HepG2 (cell line): ENCODE measurements around the gene OIT3. TPM values are rescaled to one million over a fixed set of nuclear protein-coding genes. Genes with fewer than 3 reads are reported as not detected.
A peak's percentile ranks its signal among the peaks of the same experiment; 100 is the strongest.

Experiments used
- ATAC-seq: fragments of 200-7000 bp; cut with Tn5 transposase; 3 replicates; pipeline ENCODE4 v1.9.1; 2020; ENCODE audit warnings: mild to moderate bottlenecking, moderate library complexity
- BruUV-seq: library from RNA; stranded (reverse); fragments of 400-500 nt; replicated peaks from 2 replicates; lab custom pipeline; 2021; lab: Mats Ljungman, UMichigan
- CTCF ChIA-PET: fragments of 300-600 bp; formaldehyde crosslinking; extraction: SDS; loops from one replicate; lab custom pipeline; 2021; ENCODE audit warnings: low total read pairs, inconsistent platforms, low intra/inter-chr PET ratio; lab: Yijun Ruan, JAX
- POLR2A ChIA-PET: fragments of 350-600 bp; sonication (Branson Sonifier 250); formaldehyde crosslinking; loops from one replicate; lab custom pipeline; 2020; ENCODE audit warnings: antibody characterized with exemption, inconsistent platforms; lab: Yijun Ruan, JAX
- DNase-seq: peaks from one replicate; pipeline ENCODE4 v3.0.0-alpha.2; 2015; ENCODE audit warnings: low spot score
- FAIRE-seq: peaks from 3 replicates; lab custom pipeline; 2011; peaks lifted over from hg19 to GRCh38; lab: Jason Lieb, UNC
- H2AFZ ChIP-seq: one replicate; pipeline ENCODE4 v1.6.1; 2011; ENCODE audit warnings: low read length, inconsistent platforms
- H3K27ac ChIP-seq: fragments of 300-600 bp; 3 replicates; pipeline ENCODE4 v1.8.0; 2011; ENCODE audit warnings: mixed run types, mild to moderate bottlenecking, mixed read lengths, low read length, inconsistent platforms; ENCODE audit not compliant: insufficient read depth; ENCODE audit errors: extremely low read length
- H3K27me3 ChIP-seq, 2 experiments: fragments of 200-600 bp in 1 of 2; 2 replicates in 1 of 2; 3 replicates in 1 of 2; pipeline versions ENCODE4 v1.6.0 to v1.8.0; 2011; ENCODE audit warnings: low read length in 2 of 2, mild to moderate bottlenecking in 2 of 2, moderate library complexity in 2 of 2, inconsistent platforms in 1 of 2; ENCODE audit not compliant: insufficient read depth in 2 of 2, control insufficient read depth in 1 of 2
- H3K36me3 ChIP-seq, 2 experiments: fragments of 200-600 bp in 1 of 2; replicated peaks in 1 of 2; 2 replicates in 1 of 2; 3 replicates in 1 of 2; pipeline versions ENCODE4 v1.5.1 to v1.8.0; 2011; ENCODE audit warnings: low read length in 2 of 2, inconsistent platforms in 1 of 2; ENCODE audit not compliant: insufficient read depth in 2 of 2, control insufficient read depth in 1 of 2
- H3K4me1 ChIP-seq: 2 replicates; pipeline ENCODE4 v1.5.1; 2012; ENCODE audit warnings: low read length, inconsistent platforms; ENCODE audit not compliant: insufficient read depth
- H3K4me2 ChIP-seq: 2 replicates; pipeline ENCODE4 v1.6.0; 2011; ENCODE audit warnings: low read depth, low read length, inconsistent platforms
- H3K4me3 ChIP-seq, 3 experiments: fragments of 200-600 bp in 1 of 3; sonication (generic), shearing (Covaris generic) in 1 of 3; replicated peaks in 1 of 3; 2 replicates each; pipeline ENCODE4 v1.5.1; 2011 to 2016; ENCODE audit warnings: low read length in 3 of 3, inconsistent platforms in 2 of 3, low read depth in 2 of 3, mild to moderate bottlenecking in 2 of 3, control low read depth in 1 of 3, mixed read lengths in 1 of 3; ENCODE audit not compliant: insufficient read depth in 1 of 3
- H3K79me2 ChIP-seq: one replicate; pipeline ENCODE4 v1.6.1; 2011; ENCODE audit warnings: low read length, inconsistent platforms; ENCODE audit not compliant: insufficient read depth
- H3K9ac ChIP-seq: 2 replicates; pipeline ENCODE4 v1.6.0; 2011; ENCODE audit warnings: mild to moderate bottlenecking, low read depth, low read length, inconsistent platforms; ENCODE audit not compliant: insufficient read depth
- H3K9me3 ChIP-seq: 2 replicates; pipeline ENCODE4 v1.5.1; 2012; ENCODE audit warnings: mild to moderate bottlenecking, low read length
- H4K20me1 ChIP-seq: 2 replicates; pipeline ENCODE4 v1.6.0; 2011; ENCODE audit warnings: inconsistent platforms, mild to moderate bottlenecking, low read length, moderate library complexity; ENCODE audit not compliant: insufficient read depth
- KMT2A ChIP-seq: sonication (generic); formaldehyde crosslinking; IDR thresholded peaks from 2 replicates; pipeline ENCODE4 v1.4.0; 2020; ENCODE audit warnings: missing genetic modification reagents
- MAFF ChIP-seq: IDR thresholded peaks from 2 replicates; pipeline ENCODE4 v1.6.1; 2011; ENCODE audit warnings: low read depth, low read length, improper control_type of control experiment
- MAFK ChIP-seq, 2 experiments: IDR thresholded peaks in 1 of 2; conservative IDR thresholded peaks in 1 of 2; 2 replicates each; pipeline ENCODE4 v1.6.1; 2011; ENCODE audit warnings: improper control_type of control experiment in 2 of 2, low read length in 2 of 2
- MED1 ChIP-seq: sonication (generic); formaldehyde crosslinking; IDR thresholded peaks from 2 replicates; pipeline ENCODE4 v1.4.0; 2020; ENCODE audit warnings: missing genetic modification reagents
- PLSCR1 ChIP-seq: sonication (generic); formaldehyde crosslinking; IDR thresholded peaks from 2 replicates; pipeline ENCODE4 v1.5.0; 2020; ENCODE audit warnings: missing genetic modification reagents, mild to moderate bottlenecking, borderline replicate concordance
- REXO4 ChIP-seq: sonication (generic); formaldehyde crosslinking; IDR thresholded peaks from 2 replicates; pipeline ENCODE4 v1.8.0; 2022; ENCODE audit warnings: missing genetic modification reagents, mild to moderate bottlenecking, borderline replicate concordance
- SNRNP70 ChIP-seq: fragments of 200-400 bp; formaldehyde crosslinking; IDR thresholded peaks from 2 replicates; pipeline ENCODE4 v1.6.1; 2017; ENCODE audit warnings: mild to moderate bottlenecking, low read depth, low read length, moderate library complexity
- ZBTB1 ChIP-seq: sonication (generic); formaldehyde crosslinking; IDR thresholded peaks from 2 replicates; pipeline ENCODE4 v1.4.0; 2020; ENCODE audit warnings: missing genetic modification reagents, borderline replicate concordance
- ZNF124 ChIP-seq: sonication (generic); formaldehyde crosslinking; IDR thresholded peaks from 2 replicates; pipeline ENCODE4 v1.4.0; 2020; ENCODE audit warnings: missing genetic modification reagents
- ZNF24 ChIP-seq: fragments of 450-650 bp; IDR thresholded peaks from 2 replicates; pipeline ENCODE4 v1.6.1; 2017; ENCODE audit warnings: antibody characterized with exemption, mild to moderate bottlenecking
- ZNF468 ChIP-seq: sonication (generic); formaldehyde crosslinking; IDR thresholded peaks from 2 replicates; pipeline ENCODE4 v1.8.0; 2022; ENCODE audit warnings: mild to moderate bottlenecking, moderate library complexity, missing genetic modification reagents
- ZNF556 ChIP-seq: sonication (generic); formaldehyde crosslinking; IDR thresholded peaks from 2 replicates; pipeline ENCODE4 v1.4.0; 2020; ENCODE audit warnings: mild to moderate bottlenecking, missing genetic modification reagents, borderline replicate concordance
- WGBS: methylation state at CpG from one replicate; pipeline ENCODE4 v1.1.6; 2017; ENCODE audit warnings: low lambda C conversion rate; 5-methylcytosine and 5-hydroxymethylcytosine counted together
- in situ Hi-C: cut with HindIII; loops from 2 replicates; pipeline ENCODE4 v1.10.0; 2017; ENCODE audit warnings: low pct_unique_long_range_greater_than_20kb; ENCODE audit not compliant: extremely low pct_ligation_motif_present
- intact Hi-C: fragments of 100-400 bp; cut with micrococcal nuclease; formaldehyde crosslinking; loops from one replicate; pipeline ENCODE4 v1.10.0; 2022; ENCODE audit not compliant: unreplicated experiment
- polyA plus RNA-seq, 8 experiments: library from polyadenylated mRNA; depleted of rRNA in 3 of 8; stranded (reverse) in 7 of 8; unstranded in 1 of 8; fragments of >200 nt; fragmentation: Illumina TruSeq in 4 of 8; extraction: Trizol in 4 of 8; gene quantifications; 2 replicates each; pipeline versions ENCODE4 v1.2.1 to v1.2.3, GENCODE V29; 2011 to 2016; ENCODE audit warnings: low read depth in 4 of 8, missing spikeins in 1 of 8, mixed read lengths in 1 of 8; ENCODE audit not compliant: insufficient read depth in 1 of 8
- total RNA-seq, 5 experiments: library from RNA; depleted of rRNA; stranded (reverse); fragments of >200 nt; fragmentation: Illumina TruSeq; extraction: Trizol; gene quantifications; 2 replicates each; pipeline ENCODE4 v1.2.3, GENCODE V29; 2016; ENCODE audit warnings: low read depth in 1 of 5

OIT3 gene
- total and polyA plus RNA-seq, 2 of the 13 experiments (the other 11 are each of a cell fraction or from before 2014, with no cell fraction given) = not detected

- no peak for TF ChIP-seq ZNF24
- 0 out of 2 replicates have a peak, but pooled peaks have one; percentile 32 for TF ChIP-seq MAFF
- TF ChIP-seq SNRNP70 = no peak
- TF ChIP-seq MED1 (CRISPR knock-in tag) = no peak
- peak; percentile 34 to 67; a peak in 3 of 4 replicates for TF ChIP-seq MAFK (conservative IDR thresholded peaks at IDR 0.05 in 1 of 2, IDR thresholded peaks at IDR 0.05 in 1 of 2; ENCODE audit: low read length in 2 of 2)
- no peak for TF ChIP-seq PLSCR1 (CRISPR knock-in tag)
- no peak for TF ChIP-seq ZNF124 (CRISPR knock-in tag)
- no peak for TF ChIP-seq ZNF556 (CRISPR knock-in tag)
- no peak for TF ChIP-seq REXO4 (CRISPR knock-in tag)
- TF ChIP-seq ZNF468 (CRISPR knock-in tag) = no peak
- no peak for TF ChIP-seq KMT2A (CRISPR knock-in tag)
- TF ChIP-seq ZBTB1 = no peak
- Histone ChIP-seq H3K9me3 (no peaks in the 10 kb centered on the region), H3K9ac (no peak overlapping the region), H2AFZ (no peak overlapping the region), H3K4me2 (no peak overlapping the region), H3K27me3 (no peaks in the 10 kb centered on the region), H3K27ac (no peak overlapping the region), H4K20me1 (no peaks in the 10 kb centered on the region), H3K36me3 (peaks cover 0 to 10% of the 10 kb centered on the region in 2 experiments; a peak in 4 of 5 replicates), H3K79me2 (no peaks in the 10 kb centered on the region), H3K4me1 (peaks cover 9% of the 10 kb centered on the region), H3K4me3 (no peak overlapping the region)
- ChIA-PET CTCF (no interaction called here), POLR2A (no interaction called here)
- in situ Hi-C loops (no loop called here), intact Hi-C loops (no loop called here)
- FAIRE-seq (no peak), DNase-seq (no peak), ATAC-seq (no peak)
- BruUV-seq = no TSS peak
- 98% methylated on average over 6 of the region's 6 CpGs for WGBS
These were observed 35.5 kb upstream of the OIT3 start for GRCh38 chr10:72858067-72858466.
